OCI-LY7 (cell line): ENCODE measurements around the gene TNNT1. TPM values are rescaled to one million over a fixed set of nuclear protein-coding genes. Genes with fewer than 3 reads are reported as not detected.

Experiments used
- BruUV-seq: library from RNA; stranded (reverse); fragments of 400-500 nt; replicated peaks from 2 replicates; lab custom pipeline; 2021; lab: Mats Ljungman, UMichigan
- CTCF ChIA-PET: fragments of 300-600 bp; sonication (Branson Sonifier 250); formaldehyde crosslinking; loops from one replicate; lab custom pipeline; 2022; ENCODE audit warnings: antibody characterized with exemption; ENCODE audit not compliant: unreplicated experiment; lab: Charles Lee
- POLR2A ChIA-PET: fragments of 300-600 bp; sonication (Branson Sonifier 250); formaldehyde crosslinking; loops from one replicate; lab custom pipeline; 2022; ENCODE audit warnings: antibody characterized with exemption; lab: Charles Lee
- DNase-seq: peaks from one replicate; pipeline ENCODE4 v3.0.0-alpha.2; 2015; ENCODE audit warnings: low spot score
- H2AFZ ChIP-seq: fragments of 200-600 bp; sonication (generic), shearing (Covaris generic); 2 replicates; pipeline ENCODE4 v1.6.1; 2014; ENCODE audit warnings: mild to moderate bottlenecking, antibody characterized with exemption, low read length, moderate library complexity
- H3K27ac ChIP-seq: fragments of 200-600 bp; sonication (generic); 2 replicates; pipeline ENCODE4 v1.5.1; 2014; ENCODE audit warnings: mixed run types, low read depth, mild to moderate bottlenecking, moderate library complexity, low read length, inconsistent platforms; ENCODE audit not compliant: poor library complexity, severe bottlenecking
- H3K36me3 ChIP-seq: fragments of 200-600 bp; sonication (generic); 2 replicates; pipeline ENCODE4 v1.6.1; 2014; ENCODE audit warnings: mild to moderate bottlenecking, antibody characterized with exemption, low read length, moderate library complexity, mixed read lengths; ENCODE audit not compliant: insufficient read depth
- H3K4me1 ChIP-seq: fragments of 200-600 bp; sonication (generic); 2 replicates; pipeline ENCODE4 v1.5.1; 2014; ENCODE audit warnings: mild to moderate bottlenecking, low read length; ENCODE audit not compliant: insufficient read depth, poor library complexity, severe bottlenecking
- H3K4me2 ChIP-seq: fragments of 200-600 bp; sonication (generic); 2 replicates; pipeline ENCODE4 v1.6.1; 2014; ENCODE audit warnings: mild to moderate bottlenecking, low read length
- H3K4me3 ChIP-seq: fragments of 200-600 bp; sonication (generic); 2 replicates; pipeline ENCODE4 v1.5.1; 2014; ENCODE audit warnings: mild to moderate bottlenecking, low read depth, low read length; ENCODE audit not compliant: poor library complexity, severe bottlenecking
- H3K79me2 ChIP-seq: fragments of 200-600 bp; sonication (generic); 2 replicates; pipeline ENCODE4 v1.6.1; 2016; ENCODE audit warnings: low read depth, mild to moderate bottlenecking, low read length, moderate library complexity, mixed read lengths; ENCODE audit not compliant: insufficient read depth
- H3K9me2 ChIP-seq: fragments of 200-600 bp; sonication (generic); 2 replicates; pipeline ENCODE4 v1.6.1; 2016; ENCODE audit warnings: mild to moderate bottlenecking, low read length, mixed read lengths; ENCODE audit not compliant: insufficient read depth
- H3K9me3 ChIP-seq: fragments of 200-600 bp; sonication (generic); 2 replicates; pipeline ENCODE4 v1.6.1; 2014; ENCODE audit warnings: mild to moderate bottlenecking, mixed run types, low read length, mixed read lengths
- H4K20me1 ChIP-seq: fragments of 200-600 bp; sonication (generic); 2 replicates; pipeline ENCODE4 v1.6.1; 2014; ENCODE audit warnings: mild to moderate bottlenecking, antibody characterized with exemption, low read length, moderate library complexity, mixed read lengths; ENCODE audit not compliant: insufficient read depth
- EZH2phosphoT487 ChIP-seq: fragments of 200-600 bp; sonication (generic); IDR thresholded peaks from 2 replicates; pipeline ENCODE4 v1.6.1; 2018; ENCODE audit warnings: low read depth, borderline replicate concordance, mild to moderate bottlenecking, mixed run types, antibody characterized with exemption, low read length, moderate library complexity, mixed read lengths
- intact Hi-C: fragments of 100-400 bp; cut with micrococcal nuclease; formaldehyde crosslinking; loops from one replicate; pipeline ENCODE4 v1.10.0; 2022; ENCODE audit not compliant: unreplicated experiment
- total RNA-seq, 2 experiments: library from RNA; depleted of rRNA in 1 of 2; stranded (reverse); fragments of >200 nt in 1 of 2; shearing (Covaris generic) in 1 of 2; gene quantifications; 2 replicates each; pipeline ENCODE4 v1.2.3, GENCODE V29; 2014 to 2022
- TF ChIP-seq, protein P1 (sequence below): fragments of 200-600 bp; sonication (generic); conservative IDR thresholded peaks from 2 replicates; pipeline ENCODE4 v1.5.1; 2014; ENCODE audit warnings: mild to moderate bottlenecking, antibody characterized with exemption, low read length, moderate library complexity, mixed read lengths

The TNNT1 gene
- total RNA-seq, 2 experiments from 2014 or later = 11.2 to 21.9 TPM

DNA sequence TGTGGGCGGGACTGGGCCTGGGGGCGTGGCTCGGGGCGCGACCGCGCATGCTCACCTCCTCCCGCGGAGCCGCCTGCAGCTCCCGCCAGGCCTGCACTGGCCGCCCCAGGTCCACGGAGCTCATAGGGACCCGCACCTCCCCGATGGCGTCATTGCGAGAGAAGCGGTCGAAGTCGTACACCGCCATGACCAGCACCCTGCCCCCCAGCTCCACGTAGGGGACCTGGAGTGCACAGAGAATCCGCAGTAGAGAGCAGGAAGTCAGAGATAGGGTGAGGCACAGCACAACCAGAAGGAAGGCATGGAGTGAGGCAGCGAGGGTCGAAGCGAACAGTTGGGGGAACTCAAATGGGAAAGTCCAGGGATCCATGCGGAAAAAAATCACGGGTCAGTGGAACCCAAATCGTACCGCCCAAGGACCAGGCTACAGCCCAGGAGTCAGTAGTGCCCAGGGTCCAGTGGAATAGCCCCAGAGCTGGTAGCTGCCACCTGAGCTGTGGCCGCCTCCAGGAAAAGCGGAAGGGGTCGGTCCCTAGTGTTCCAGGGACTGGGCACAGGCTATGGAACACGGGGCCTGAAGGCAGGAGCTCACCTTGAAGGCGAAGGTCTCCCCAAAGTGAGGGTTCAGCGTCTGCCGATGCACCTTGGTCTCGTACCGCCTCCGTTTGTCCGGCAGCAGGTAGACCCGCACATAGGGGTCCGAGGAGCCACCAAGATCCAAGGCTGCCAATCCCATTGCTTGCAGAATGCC lies 26.3 kb upstream of the TNNT1 start:
- ChIA-PET CTCF (no interaction called here), POLR2A (interaction anchor here (1.3 kb wide), 1 partner anchor 24 kb away, joined by 3 read pairs; no protein-coding TSS in a partner anchor)
- TF ChIP-seq, protein P1, sequence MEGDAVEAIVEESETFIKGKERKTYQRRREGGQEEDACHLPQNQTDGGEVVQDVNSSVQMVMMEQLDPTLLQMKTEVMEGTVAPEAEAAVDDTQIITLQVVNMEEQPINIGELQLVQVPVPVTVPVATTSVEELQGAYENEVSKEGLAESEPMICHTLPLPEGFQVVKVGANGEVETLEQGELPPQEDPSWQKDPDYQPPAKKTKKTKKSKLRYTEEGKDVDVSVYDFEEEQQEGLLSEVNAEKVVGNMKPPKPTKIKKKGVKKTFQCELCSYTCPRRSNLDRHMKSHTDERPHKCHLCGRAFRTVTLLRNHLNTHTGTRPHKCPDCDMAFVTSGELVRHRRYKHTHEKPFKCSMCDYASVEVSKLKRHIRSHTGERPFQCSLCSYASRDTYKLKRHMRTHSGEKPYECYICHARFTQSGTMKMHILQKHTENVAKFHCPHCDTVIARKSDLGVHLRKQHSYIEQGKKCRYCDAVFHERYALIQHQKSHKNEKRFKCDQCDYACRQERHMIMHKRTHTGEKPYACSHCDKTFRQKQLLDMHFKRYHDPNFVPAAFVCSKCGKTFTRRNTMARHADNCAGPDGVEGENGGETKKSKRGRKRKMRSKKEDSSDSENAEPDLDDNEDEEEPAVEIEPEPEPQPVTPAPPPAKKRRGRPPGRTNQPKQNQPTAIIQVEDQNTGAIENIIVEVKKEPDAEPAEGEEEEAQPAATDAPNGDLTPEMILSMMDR = no peak
- no peak for TF ChIP-seq EZH2phosphoT487
- peaks cover 37% of the 10 kb centered on the region for H3K4me1 ChIP-seq
- intact Hi-C loops = no loop called here
- H3K4me2 ChIP-seq = no peak overlapping the region
- no peak overlapping the region for H3K27ac ChIP-seq
- H2AFZ ChIP-seq = no peak overlapping the region
- no peaks in the 10 kb centered on the region for H3K9me2 ChIP-seq
- no peaks in the 10 kb centered on the region for H3K9me3 ChIP-seq
- no peak for DNase-seq
- BruUV-seq = no TSS peak
- no peaks in the 10 kb centered on the region for H4K20me1 ChIP-seq
- H3K4me3 ChIP-seq = no peak overlapping the region
- H3K36me3 ChIP-seq = no peaks in the 10 kb centered on the region
- H3K79me2 ChIP-seq = no peaks in the 10 kb centered on the region

DNA sequence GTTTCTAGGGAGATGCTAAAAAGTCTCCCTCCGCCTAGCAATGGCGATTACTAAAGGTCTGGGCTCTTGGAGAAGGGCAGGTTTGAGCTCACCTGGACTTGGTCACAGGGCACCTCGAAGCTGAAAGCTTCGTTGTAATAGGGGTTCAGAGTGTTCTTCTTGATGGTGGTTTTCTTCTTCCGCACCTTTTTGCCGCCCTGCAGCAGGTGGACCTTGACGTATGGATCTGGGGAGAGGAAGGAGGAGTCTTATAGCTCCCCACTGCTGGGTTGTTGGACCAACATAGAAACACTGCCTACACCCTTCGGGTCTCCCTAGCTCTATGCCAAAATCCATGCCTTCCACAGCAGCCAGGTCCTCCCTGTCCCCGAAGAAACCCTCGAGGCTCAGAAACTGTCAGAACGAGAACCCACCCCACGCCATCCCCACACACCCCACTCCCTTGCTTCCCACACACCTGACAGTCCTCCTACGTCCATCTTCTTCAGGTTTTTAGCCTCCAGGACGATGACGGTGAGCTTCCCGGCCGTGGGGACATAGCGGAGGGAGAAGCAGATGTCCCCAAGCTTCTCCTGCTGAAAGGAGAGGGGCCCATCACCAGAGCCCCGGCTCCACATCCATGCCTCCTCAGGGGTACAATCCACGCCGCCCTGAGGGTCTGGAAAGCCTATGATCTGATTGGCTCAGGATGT lies 25.6 kb upstream of the TNNT1 start:
- no peak for DNase-seq
- BruUV-seq = no TSS peak
- H3K9me3 ChIP-seq = no peaks in the 10 kb centered on the region
- H2AFZ ChIP-seq = peak overlapping the region; percentile 87; the same call in 1 of the 2 replicates
- intact Hi-C loops = loop anchor here (5.0 kb wide), 1 partner anchor 108 kb away; the partner anchor contains the start of genes BRSK1 and HSPBP1
- H3K27ac ChIP-seq = peak overlapping the region; percentile 4
- H4K20me1 ChIP-seq = no peaks in the 10 kb centered on the region
- peaks cover 35% of the 10 kb centered on the region for H3K4me1 ChIP-seq
- ChIA-PET CTCF (no interaction called here), POLR2A (interaction anchor here (1.3 kb wide), 1 partner anchor 23 kb away, joined by 3 read pairs; no protein-coding TSS in a partner anchor)
- peak overlapping the region; percentile 70 for H3K4me3 ChIP-seq
- H3K36me3 ChIP-seq = no peaks in the 10 kb centered on the region
- H3K79me2 ChIP-seq = no peaks in the 10 kb centered on the region
- peak overlapping the region; percentile 78 for H3K4me2 ChIP-seq
- TF ChIP-seq, protein P1 = no peak
- TF ChIP-seq EZH2phosphoT487 = no peak
- no peaks in the 10 kb centered on the region for H3K9me2 ChIP-seq
